ENCODE measurements around the gene YWHAQ. TPM values are rescaled to one million over a fixed set of nuclear protein-coding genes. Genes with fewer than 3 reads are reported as not detected.

YWHAQ gene
- total and polyA plus RNA-seq, 9 of the 15 experiments (the other 6 are each of a cell fraction or from before 2014, with no cell fraction given): 63.1 to 359 (median 203) TPM

- peak; percentile 67 for ATAC-seq
- Histone ChIP-seq H2AFZ (ENCODE audit: low read depth, low read length) (no peak overlapping the region), H3K27ac (ENCODE audit: extremely low read depth, low read depth, low read length) (no peak overlapping the region), H3K9me1 (ENCODE audit: control insufficient read depth, insufficient read depth, low read length) (no peaks in the 10 kb centered on the region), H3K36me3 (ENCODE audit: control insufficient read depth, insufficient read depth, low read length) (no peaks in the 10 kb centered on the region), H3K9me3 (replicated peaks; ENCODE audit: control insufficient read depth, insufficient read depth, low read depth, low read length) (no peaks in the 10 kb centered on the region), H3K4me1 (replicated peaks in 1 of 2; ENCODE audit: control insufficient read depth in 2 of 2, insufficient read depth in 2 of 2, low read length in 2 of 2) (peaks cover 0 to 13% of the 10 kb centered on the region in 2 experiments; a peak in 2 of 5 replicates), H4K20me1 (replicated peaks; ENCODE audit: control insufficient read depth, insufficient read depth, low read length) (no peaks in the 10 kb centered on the region), H3K79me2 (ENCODE audit: control insufficient read depth, insufficient read depth, low read length) (no peaks in the 10 kb centered on the region), H3K4me2 (ENCODE audit: insufficient read depth, low read length) (no peak overlapping the region), H3K9ac (ENCODE audit: insufficient read depth in 1 of 2, low read depth in 2 of 2, low read length in 2 of 2) (no peak overlapping the region), H3K27me3 (ENCODE audit: control insufficient read depth in 2 of 2, insufficient read depth in 2 of 2, low read length in 2 of 2) (no peaks in the 10 kb centered on the region), H3K4me3 (no peak overlapping the region)
- POLR2A ChIA-PET: interaction anchor here (1.7 kb wide), 1 partner anchor 18 kb away, joined by 4 read pairs; the partner anchor contains the start of gene ADAM17
- in situ Hi-C loops (cut with MboI) (no loop called here), intact Hi-C loops (cut with micrococcal nuclease) (loop anchor here (5.0 kb wide), 1 partner anchor 163 kb away; no protein-coding TSS in a partner anchor)
- TF ChIP-seq CTCF (IDR thresholded peaks at IDR 0.05 in 2 of 3, conservative IDR thresholded peaks at IDR 0.05 in 1 of 3; ENCODE audit: insufficient read depth in 2 of 3, low read depth in 1 of 3, low read length in 3 of 3) (0 out of 6 replicates have a peak, but pooled peaks of 1 of the 3 experiments have one; percentile 17), TCF7L2 (IDR thresholded peaks at IDR 0.05; ENCODE audit: low read depth, low read length) (no peak), ZNF146 (CRISPR knock-in tag; IDR thresholded peaks at IDR 0.05; ENCODE audit: unreplicated experiment) (no peak)
- 48% methylated on average over 4 of the region's 4 CpGs for WGBS (ENCODE audit: insufficient coverage, low coverage, missing lambda C conversion rate)
- no peak for FAIRE-seq
- BruUV-seq (replicated peaks): no TSS peak
- CTCF ChIA-PET (ENCODE audit: low intra/inter-chr PET ratio): no interaction called here
- no peak for DNase-seq (ENCODE audit: extremely low read depth in 1 of 4, low spot score in 3 of 4)
Observed at GRCh38 chr2:9573840-9574239, 57.0 kb downstream of the YWHAQ start.

All from K562 (cell line).